Neural cell (in vitro differentiated cells): Measurements from ENCODE around the gene SPI1. TPM values are rescaled to one million over a fixed set of nuclear protein-coding genes. Genes with fewer than 3 reads are reported as not detected.

ENCODE experiments used
- H2AFZ ChIP-seq: fragments of 200-600, 300-800 bp; sonication (generic), shearing (Covaris generic); 2 replicates; pipeline ENCODE4 v1.6.0; 2014; ENCODE audit warnings: low read depth, mild to moderate bottlenecking, antibody characterized with exemption, low read length, moderate library complexity
- H3F3A ChIP-seq: fragments of 200-600 bp; shearing (Covaris generic); 2 replicates; pipeline ENCODE4 v1.6.1; 2016; ENCODE audit warnings: mild to moderate bottlenecking, moderate library complexity, mixed read lengths, antibody characterized with exemption, low read length; ENCODE audit not compliant: insufficient read depth, poor library complexity, severe bottlenecking
- H3K27ac ChIP-seq: fragments of 200-600, 300-800 bp; sonication (generic), shearing (Covaris generic); 2 replicates; pipeline ENCODE4 v1.5.1; 2014; ENCODE audit warnings: mild to moderate bottlenecking, low read length, moderate library complexity
- H3K27me3 ChIP-seq: fragments of 300-800, 200-600 bp; sonication (generic), shearing (Covaris generic); 2 replicates; pipeline ENCODE4 v1.6.0; 2014; ENCODE audit warnings: mild to moderate bottlenecking, low read depth, low read length, moderate library complexity; ENCODE audit not compliant: insufficient read depth
- H3K36me3 ChIP-seq: fragments of 300-800, 200-600 bp; sonication (generic), shearing (Covaris generic); 2 replicates; pipeline ENCODE4 v1.5.1; 2014; ENCODE audit warnings: mild to moderate bottlenecking, antibody characterized with exemption, low read length, moderate library complexity; ENCODE audit not compliant: insufficient read depth
- H3K4me2 ChIP-seq: fragments of 300-800, 200-600 bp; sonication (generic), shearing (Covaris generic); 2 replicates; pipeline ENCODE4 v1.6.0; 2014; ENCODE audit warnings: mild to moderate bottlenecking, low read length
- H3K4me3 ChIP-seq: fragments of 300-800, 200-600 bp; sonication (generic), shearing (Covaris generic); 2 replicates; pipeline ENCODE4 v1.5.1; 2014; ENCODE audit warnings: mild to moderate bottlenecking, low read length, moderate library complexity
- H3K79me2 ChIP-seq: fragments of 200-600 bp; shearing (Covaris generic); replicated peaks from 2 replicates; pipeline ENCODE4 v1.6.0; 2014; ENCODE audit warnings: mild to moderate bottlenecking, low read length, moderate library complexity; ENCODE audit not compliant: insufficient read depth
- H3K9ac ChIP-seq: fragments of 300-800, 200-600 bp; sonication (generic), shearing (Covaris generic); 2 replicates; pipeline ENCODE4 v1.6.1; 2016; ENCODE audit warnings: mild to moderate bottlenecking, low read length, mixed read lengths
- H3K9me2 ChIP-seq: fragments of 200-600 bp; shearing (Covaris generic); 2 replicates; pipeline ENCODE4 v1.6.1; 2016; ENCODE audit warnings: mild to moderate bottlenecking, low read length, mixed read lengths; ENCODE audit not compliant: insufficient read depth
- H3K9me3 ChIP-seq: fragments of 200-600, 300-800 bp; sonication (generic), shearing (Covaris generic); 2 replicates; pipeline ENCODE4 v1.6.1; 2016; ENCODE audit warnings: mild to moderate bottlenecking, mixed run types, low read length, moderate library complexity, mixed read lengths
- H4K20me1 ChIP-seq: fragments of 200-600 bp; shearing (Covaris generic); 2 replicates; pipeline ENCODE4 v1.6.1; 2016; ENCODE audit warnings: mild to moderate bottlenecking, mixed run types; ENCODE audit not compliant: insufficient read depth
- EP300 ChIP-seq: fragments of 450-650 bp; conservative IDR thresholded peaks from 2 replicates; pipeline ENCODE4 v1.6.1; 2014; ENCODE audit warnings: antibody characterized with exemption, mild to moderate bottlenecking, moderate library complexity; ENCODE audit not compliant: poor library complexity, severe bottlenecking
- EZH2 ChIP-seq: fragments of 200-600, 300-800 bp; shearing (Covaris generic), sonication (generic); IDR thresholded peaks from 2 replicates; pipeline ENCODE4 v1.6.1; 2014; ENCODE audit warnings: antibody characterized with exemption, low read length, borderline replicate concordance, mild to moderate bottlenecking; ENCODE audit not compliant: insufficient read depth, poor library complexity, severe bottlenecking
- MXI1 ChIP-seq: fragments of 450-650 bp; conservative IDR thresholded peaks from 2 replicates; pipeline ENCODE4 v1.6.1; 2014; ENCODE audit warnings: antibody characterized with exemption, mild to moderate bottlenecking; ENCODE audit not compliant: poor library complexity, severe bottlenecking
- POLR2AphosphoS5 ChIP-seq: IDR thresholded peaks from 2 replicates; pipeline ENCODE4 v1.6.1; 2012
- RAD21 ChIP-seq: fragments of 450-650 bp; conservative IDR thresholded peaks from 2 replicates; pipeline ENCODE4 v1.6.1; 2014; ENCODE audit warnings: antibody characterized with exemption, mild to moderate bottlenecking, moderate library complexity
- SMC3 ChIP-seq: fragments of 450-650 bp; conservative IDR thresholded peaks from 2 replicates; pipeline ENCODE4 v1.6.1; 2014; ENCODE audit warnings: antibody characterized with exemption, mild to moderate bottlenecking, moderate library complexity; ENCODE audit not compliant: poor library complexity
- TAF1 ChIP-seq: IDR thresholded peaks from 2 replicates; pipeline ENCODE4 v1.6.1; 2012; ENCODE audit warnings: low read depth
- polyA plus RNA-seq: library from polyadenylated mRNA; depleted of rRNA; stranded (reverse); fragments of >200 nt; gene quantifications from 2 replicates; pipeline ENCODE4 v1.2.3, GENCODE V29; 2014
- TF ChIP-seq, protein P1 (sequence below): IDR thresholded peaks from 2 replicates; pipeline ENCODE4 v1.6.1; 2012; ENCODE audit warnings: borderline replicate concordance
- TF ChIP-seq, protein P2 (sequence below): fragments of 450-650 bp; IDR thresholded peaks from 2 replicates; pipeline ENCODE4 v1.5.1; 2014; ENCODE audit warnings: antibody characterized with exemption, mild to moderate bottlenecking, moderate library complexity; ENCODE audit not compliant: poor library complexity, severe bottlenecking

The SPI1 gene
- polyA plus RNA-seq, 1 donor from 2014 or later: not detected

DNA sequence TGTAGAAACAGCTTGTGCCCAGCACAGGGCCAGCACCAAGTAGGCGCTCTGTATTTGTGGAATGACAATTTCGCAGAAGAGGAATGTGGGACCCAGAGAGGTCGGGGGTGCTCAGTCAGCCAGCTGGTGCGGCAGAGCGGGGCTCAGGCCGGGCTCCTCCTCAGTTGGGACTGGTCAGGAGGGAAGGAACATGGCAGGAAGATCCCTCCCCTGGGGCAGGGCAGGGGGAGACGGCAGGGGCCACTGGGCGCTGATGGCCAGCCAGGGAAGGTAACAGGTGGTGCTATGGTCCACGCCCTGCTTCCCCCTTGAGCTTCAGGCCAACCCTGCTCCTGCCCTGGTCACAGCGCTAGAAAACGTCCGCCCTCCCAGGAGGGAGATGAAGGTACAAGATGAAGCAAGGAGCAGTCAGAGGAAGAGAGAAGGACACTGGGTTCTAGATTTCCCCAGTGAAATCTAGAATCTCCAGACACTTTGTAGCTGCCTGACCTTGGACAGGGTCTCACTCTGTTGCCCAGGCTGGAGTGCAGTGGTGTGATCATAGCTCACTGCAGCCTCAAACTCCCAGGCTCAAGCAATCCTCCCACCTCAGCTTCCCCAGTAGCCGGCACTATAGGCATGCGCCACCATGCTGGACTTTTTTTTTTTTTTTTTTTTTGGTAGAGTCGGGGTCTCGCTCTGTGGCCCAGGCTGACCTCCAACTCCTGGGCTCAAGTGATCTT lies 13.5 kb upstream of the SPI1 start:
- Histone ChIP-seq H4K20me1 (no peaks in the 10 kb centered on the region), H3K36me3 (no peaks in the 10 kb centered on the region), H3K79me2 (no peaks in the 10 kb centered on the region), H3K4me2 (no peak overlapping the region), H3K9ac (no peak overlapping the region), H3F3A (no peaks in the 10 kb centered on the region), H3K9me2 (no peaks in the 10 kb centered on the region), H3K27me3 (no peaks in the 10 kb centered on the region), H2AFZ (no peak overlapping the region), H3K9me3 (no peaks in the 10 kb centered on the region), H3K27ac (no peak overlapping the region), H3K4me3 (no peak overlapping the region)
- TF ChIP-seq, protein P1, sequence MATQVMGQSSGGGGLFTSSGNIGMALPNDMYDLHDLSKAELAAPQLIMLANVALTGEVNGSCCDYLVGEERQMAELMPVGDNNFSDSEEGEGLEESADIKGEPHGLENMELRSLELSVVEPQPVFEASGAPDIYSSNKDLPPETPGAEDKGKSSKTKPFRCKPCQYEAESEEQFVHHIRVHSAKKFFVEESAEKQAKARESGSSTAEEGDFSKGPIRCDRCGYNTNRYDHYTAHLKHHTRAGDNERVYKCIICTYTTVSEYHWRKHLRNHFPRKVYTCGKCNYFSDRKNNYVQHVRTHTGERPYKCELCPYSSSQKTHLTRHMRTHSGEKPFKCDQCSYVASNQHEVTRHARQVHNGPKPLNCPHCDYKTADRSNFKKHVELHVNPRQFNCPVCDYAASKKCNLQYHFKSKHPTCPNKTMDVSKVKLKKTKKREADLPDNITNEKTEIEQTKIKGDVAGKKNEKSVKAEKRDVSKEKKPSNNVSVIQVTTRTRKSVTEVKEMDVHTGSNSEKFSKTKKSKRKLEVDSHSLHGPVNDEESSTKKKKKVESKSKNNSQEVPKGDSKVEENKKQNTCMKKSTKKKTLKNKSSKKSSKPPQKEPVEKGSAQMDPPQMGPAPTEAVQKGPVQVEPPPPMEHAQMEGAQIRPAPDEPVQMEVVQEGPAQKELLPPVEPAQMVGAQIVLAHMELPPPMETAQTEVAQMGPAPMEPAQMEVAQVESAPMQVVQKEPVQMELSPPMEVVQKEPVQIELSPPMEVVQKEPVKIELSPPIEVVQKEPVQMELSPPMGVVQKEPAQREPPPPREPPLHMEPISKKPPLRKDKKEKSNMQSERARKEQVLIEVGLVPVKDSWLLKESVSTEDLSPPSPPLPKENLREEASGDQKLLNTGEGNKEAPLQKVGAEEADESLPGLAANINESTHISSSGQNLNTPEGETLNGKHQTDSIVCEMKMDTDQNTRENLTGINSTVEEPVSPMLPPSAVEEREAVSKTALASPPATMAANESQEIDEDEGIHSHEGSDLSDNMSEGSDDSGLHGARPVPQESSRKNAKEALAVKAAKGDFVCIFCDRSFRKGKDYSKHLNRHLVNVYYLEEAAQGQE: no peak
- TF ChIP-seq EZH2: no peak
- TF ChIP-seq RAD21: no peak
- TF ChIP-seq, protein P2, sequence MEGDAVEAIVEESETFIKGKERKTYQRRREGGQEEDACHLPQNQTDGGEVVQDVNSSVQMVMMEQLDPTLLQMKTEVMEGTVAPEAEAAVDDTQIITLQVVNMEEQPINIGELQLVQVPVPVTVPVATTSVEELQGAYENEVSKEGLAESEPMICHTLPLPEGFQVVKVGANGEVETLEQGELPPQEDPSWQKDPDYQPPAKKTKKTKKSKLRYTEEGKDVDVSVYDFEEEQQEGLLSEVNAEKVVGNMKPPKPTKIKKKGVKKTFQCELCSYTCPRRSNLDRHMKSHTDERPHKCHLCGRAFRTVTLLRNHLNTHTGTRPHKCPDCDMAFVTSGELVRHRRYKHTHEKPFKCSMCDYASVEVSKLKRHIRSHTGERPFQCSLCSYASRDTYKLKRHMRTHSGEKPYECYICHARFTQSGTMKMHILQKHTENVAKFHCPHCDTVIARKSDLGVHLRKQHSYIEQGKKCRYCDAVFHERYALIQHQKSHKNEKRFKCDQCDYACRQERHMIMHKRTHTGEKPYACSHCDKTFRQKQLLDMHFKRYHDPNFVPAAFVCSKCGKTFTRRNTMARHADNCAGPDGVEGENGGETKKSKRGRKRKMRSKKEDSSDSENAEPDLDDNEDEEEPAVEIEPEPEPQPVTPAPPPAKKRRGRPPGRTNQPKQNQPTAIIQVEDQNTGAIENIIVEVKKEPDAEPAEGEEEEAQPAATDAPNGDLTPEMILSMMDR: no peak
- no peak for TF ChIP-seq TAF1
- TF ChIP-seq POLR2AphosphoS5: no peak
- TF ChIP-seq SMC3: no peak
- no peak for TF ChIP-seq EP300
- TF ChIP-seq MXI1: no peak

DNA sequence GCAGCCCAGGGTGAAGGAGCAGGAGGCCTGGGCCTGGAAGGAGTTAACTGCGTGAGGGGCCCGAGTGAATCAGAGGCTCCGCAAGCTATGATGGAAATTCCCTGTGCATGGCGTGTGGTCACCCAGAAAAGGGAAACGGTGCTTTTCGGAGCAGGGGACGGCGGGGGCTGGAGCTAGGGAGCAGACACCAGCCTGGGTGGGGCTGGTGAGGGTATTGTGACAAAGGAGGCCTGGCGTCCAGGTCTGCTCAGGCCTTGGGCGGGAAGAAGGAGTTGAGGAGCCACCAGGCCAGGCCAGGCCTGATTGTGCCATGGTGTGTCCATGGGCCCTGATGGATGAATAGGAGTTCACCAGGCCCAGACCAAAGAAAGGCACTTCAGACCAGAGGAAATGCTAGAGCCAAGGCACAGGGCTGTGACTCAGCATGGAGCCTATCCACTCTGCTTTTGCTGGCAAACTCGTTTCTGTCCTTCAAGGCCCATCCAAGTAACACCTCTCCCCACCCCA lies 12.8 kb upstream of the SPI1 start:
- no peaks in the 10 kb centered on the region for H4K20me1 ChIP-seq
- no peak for TF ChIP-seq RAD21
- TF ChIP-seq SMC3: no peak
- no peak for TF ChIP-seq EZH2
- no peak for TF ChIP-seq MXI1
- no peak for TF ChIP-seq POLR2AphosphoS5
- no peak for TF ChIP-seq EP300
- TF ChIP-seq TAF1: no peak
- TF ChIP-seq, protein P1: no peak
- TF ChIP-seq, protein P2: no peak
- H3K9me2 ChIP-seq: no peaks in the 10 kb centered on the region
- H3K27me3 ChIP-seq: no peaks in the 10 kb centered on the region
- H3K9me3 ChIP-seq: no peaks in the 10 kb centered on the region
- H3K4me2 ChIP-seq: no peak overlapping the region
- H3F3A ChIP-seq: no peaks in the 10 kb centered on the region
- no peaks in the 10 kb centered on the region for H3K79me2 ChIP-seq
- H3K36me3 ChIP-seq: no peaks in the 10 kb centered on the region
- H2AFZ ChIP-seq: no peak overlapping the region
- no peak overlapping the region for H3K9ac ChIP-seq
- no peak overlapping the region for H3K4me3 ChIP-seq
- H3K27ac ChIP-seq: no peak overlapping the region
